Stimulated activated CD4-positive, alpha-beta T cell treated with anti-CD3 and anti-CD28 coated beads, Interleukin-4, amount 100 ng/mL, for 4 hours (primary cell): ENCODE results near the gene ZNF677.
"Not testable (repeated sequence)": the region's sequence is repeated elsewhere in the genome, so short reads cannot be mapped to it uniquely, and the experiment has no call there.

ENCODE experiments used
- DNase-seq, 2 experiments: peaks; one replicate each; pipeline ENCODE4 v3.0.0-alpha.2; 2020

Gene ZNF677

DNA sequence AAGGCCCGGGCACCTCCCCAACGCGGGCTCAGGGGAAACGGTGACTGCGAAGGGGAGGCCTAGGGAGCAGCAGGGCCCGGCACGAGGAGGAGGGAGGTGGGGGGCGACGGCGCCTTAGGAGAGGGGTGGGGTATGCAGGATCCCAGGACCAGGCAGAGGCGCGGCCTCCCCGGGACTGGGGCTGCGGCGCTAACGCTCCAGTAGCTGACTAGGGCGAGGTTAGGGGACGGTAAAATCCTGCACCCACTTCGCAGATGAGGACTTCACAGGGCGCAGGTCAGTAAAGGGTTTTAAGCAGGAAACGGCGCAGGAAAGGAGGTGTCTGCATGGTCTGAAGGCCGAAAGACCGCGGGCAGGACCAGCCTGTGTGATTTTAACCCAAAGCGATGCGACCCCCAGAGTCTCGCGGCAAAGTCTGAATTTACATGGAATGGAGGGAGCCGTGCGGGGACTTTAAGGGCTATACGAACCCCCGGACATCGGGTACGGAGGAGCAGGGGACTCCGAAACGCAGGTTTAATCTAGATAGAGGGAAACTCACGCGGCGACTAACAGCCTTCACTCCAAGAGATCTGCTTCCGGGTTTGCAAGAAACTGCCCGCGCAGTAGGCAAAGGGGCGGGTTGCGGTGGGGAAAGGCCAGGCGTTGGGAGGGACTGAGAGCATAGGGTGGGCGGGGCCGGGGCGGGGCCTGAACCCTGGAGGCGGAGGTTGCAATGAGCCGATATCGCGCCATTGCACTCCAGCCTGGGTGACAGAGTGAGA is 61.7 kb downstream of the ZNF677 start, which contains the start of gene ZNF665:
ZNF665 (minus strand) TSS at position 588 of the 764 bp plus-strand sequence. CDS start 10,460 bp downstream, outside the sequence.
- DNase-seq, result peak; percentile 66 to 83

DNA sequence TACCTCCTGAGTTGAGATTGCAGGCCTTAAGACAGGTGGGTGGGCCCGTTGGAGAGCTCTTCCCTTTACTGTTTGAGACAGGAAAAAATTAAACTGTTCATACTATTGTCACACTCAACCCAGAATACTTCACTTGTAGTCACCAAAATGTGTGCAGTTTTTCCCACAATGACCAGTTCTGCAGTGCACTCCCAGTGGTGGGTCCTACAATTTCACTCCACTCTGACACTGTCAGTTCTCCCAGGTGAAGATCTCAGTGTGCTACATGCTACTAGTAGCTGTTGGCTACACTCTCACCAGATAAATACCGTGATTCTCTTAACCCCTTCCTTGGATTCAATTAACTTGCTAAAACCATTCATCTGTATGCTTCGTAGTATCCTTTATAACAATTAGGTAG is 64.4 kb downstream of the ZNF677 start:
- DNase-seq, result no peak

DNA sequence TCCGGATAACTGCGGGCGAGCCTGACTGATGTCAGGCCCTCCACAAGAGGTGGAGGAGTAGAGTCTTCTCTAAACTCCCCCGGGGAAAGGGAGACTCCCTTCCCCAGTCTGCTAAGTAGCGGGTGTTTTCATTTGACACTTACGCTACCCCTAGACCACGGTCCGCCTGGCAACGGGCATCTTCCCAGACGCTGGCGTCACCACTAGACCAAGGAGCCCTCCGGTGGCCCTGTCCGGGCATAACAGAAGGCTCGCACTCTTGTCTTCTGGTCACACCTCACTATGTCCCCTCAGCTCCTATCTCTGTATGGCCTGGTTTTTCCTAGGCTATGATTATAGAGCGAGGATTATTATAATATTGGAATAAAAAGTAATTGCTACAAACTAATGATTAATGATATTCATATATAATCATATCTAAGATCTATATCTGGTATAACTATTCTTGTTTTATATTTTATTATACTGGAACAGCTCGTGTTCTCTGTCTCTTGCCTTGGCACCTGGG is 64.9 kb downstream of the ZNF677 start:
- DNase-seq, result not testable (repeated sequence)
